Stomach (tissue), 9 donors: ENCODE measurements around the gene FBXL17. TPM values are rescaled to one million over a fixed set of nuclear protein-coding genes. Genes with fewer than 3 reads are reported as not detected.

ENCODE experiments used
- DNase-seq, 2 donors: peaks; one replicate each; pipeline versions ENCODE4 v3.0.0 to v3.0.0-alpha.2; 2013 to 2019
- H3K27ac ChIP-seq, 5 donors: fragments of 200-600 bp in 4 of 5; sonication (generic) in 4 of 5; one replicate each; pipeline ENCODE4 v1.5.1; 2013 to 2019; ENCODE audit warnings: mild to moderate bottlenecking in 1 of 5, moderate library complexity in 1 of 5
- H3K27me3 ChIP-seq, 3 donors: fragments of 200-600 bp; sonication (generic); one replicate each; pipeline ENCODE4 v1.5.1; 2017 to 2019; ENCODE audit warnings: mixed run types in 1 of 3
- H3K36me3 ChIP-seq, 4 donors: fragments of 200-600 bp; sonication (generic); 1 replicate in 3 of 4; 2 replicates in 1 of 4; pipeline ENCODE4 v1.5.1; 2016 to 2019
- H3K4me1 ChIP-seq, 4 donors: fragments of 200-600 bp; sonication (generic); one replicate each; pipeline ENCODE4 v1.5.1; 2016 to 2019
- H3K4me3 ChIP-seq, 4 donors: fragments of 200-600 bp; sonication (generic) in 3 of 4; one replicate each; pipeline ENCODE4 v1.5.1; 2016 to 2019; ENCODE audit warnings: mild to moderate bottlenecking in 1 of 4
- H3K9me3 ChIP-seq, 4 donors: fragments of 200-600 bp; sonication (generic); one replicate each; pipeline ENCODE4 v1.5.1; 2016 to 2019
- EP300 ChIP-seq: sonication (generic); formaldehyde crosslinking; IDR thresholded peaks from one replicate; pipeline ENCODE4 v1.6.1; 2017; ENCODE audit warnings: antibody characterized with exemption
- POLR2A ChIP-seq, 4 donors: fragments of 450-650 bp; IDR thresholded peaks; one replicate each; pipeline ENCODE4 v1.6.1; 2016; ENCODE audit warnings: antibody characterized with exemption in 4 of 4, control low read depth in 2 of 4, mild to moderate bottlenecking in 1 of 4, moderate library complexity in 1 of 4
- POLR2AphosphoS5 ChIP-seq, 3 donors: sonication (generic); formaldehyde crosslinking; IDR thresholded peaks; one replicate each; pipeline ENCODE4 v1.6.1; 2016; ENCODE audit warnings: antibody characterized with exemption in 3 of 3
- WGBS, 5 donors: extraction: QIAGEN DNeasy Blood & Tissue Kit in 3 of 5; methylation state at CpG; one replicate each; pipeline versions ENCODE4 v1.1.5 to v1.1.7; 2013 to 2018; 5-methylcytosine and 5-hydroxymethylcytosine counted together
- intact Hi-C: fragments of 100-400 bp; cut with DNase I; formaldehyde crosslinking; loops from one replicate; pipeline ENCODE4 v1.15.1; 2023; ENCODE audit warnings: low total_unique reads
- polyA plus RNA-seq, 3 donors: library from polyadenylated mRNA; stranded (reverse); fragments of 200-250 nt; gene quantifications; one replicate each; pipeline ENCODE4 v1.2.3, GENCODE V29; 2013
- total RNA-seq, 5 donors: library from RNA; depleted of rRNA; stranded (reverse); fragments of >200 nt; gene quantifications; one replicate each; pipeline versions ENCODE4 v1.1.0 to v1.2.3, GENCODE V29; 2014 to 2016
- TF ChIP-seq, protein P1 (sequence below), 7 experiments: fragments of 450-650 bp in 4 of 7; fragments of 200-600 bp in 3 of 7; sonication (generic) in 3 of 7; IDR thresholded peaks; one replicate each; pipeline ENCODE4 v1.5.1; 2016 to 2019; ENCODE audit warnings: antibody characterized with exemption in 7 of 7, control low read depth in 2 of 7, mild to moderate bottlenecking in 1 of 7
- donor health status: healthy with polysubstance abuse.
- donor health status: Bipolar disorder and iron deficiency.
- donor health status: healthy.

FBXL17 gene
- total and polyA plus RNA-seq, 8 donors: 3.8 to 28.0 (median 14.4) TPM

DNA sequence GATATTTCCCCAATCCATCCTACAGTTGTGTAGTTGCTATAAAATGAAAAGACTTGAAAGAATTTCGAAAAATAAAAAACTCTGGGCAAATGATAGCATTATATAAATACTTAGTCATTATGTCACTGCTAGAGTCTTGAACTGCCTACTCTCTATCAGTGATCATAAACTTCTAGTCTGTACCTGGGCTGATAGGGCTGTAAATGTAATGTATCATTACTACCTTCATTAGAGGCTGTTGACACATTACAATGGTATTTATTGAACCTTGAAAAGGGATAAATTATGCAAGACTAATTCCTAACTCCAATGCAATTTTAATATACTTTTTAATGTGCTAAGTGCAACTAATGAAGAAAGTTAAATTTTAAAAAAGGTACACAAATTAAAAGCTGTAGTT lies 497.0 kb downstream of the FBXL17 start:
- Histone ChIP-seq H3K9me3 (no peaks in the 10 kb centered on the region), H3K4me1 (peaks cover 0 to 7% (median 0%) of the 10 kb centered on the region in 4 donors), H3K27ac (no peak overlapping the region), H3K36me3 (peaks cover 0 to 10% (median 3%) of the 10 kb centered on the region in 4 donors), H3K4me3 (no peak overlapping the region), H3K27me3 (no peaks in the 10 kb centered on the region)
- intact Hi-C loops: no loop called here
- WGBS, 5 donors: 86 to 100% (median 97%) methylated on average over 1 of the region's 1 CpG
- DNase-seq: no peak
- TF ChIP-seq EP300 (no peak), POLR2AphosphoS5 (IDR thresholded peaks at IDR 0.05) (no peak), POLR2A (IDR thresholded peaks at IDR 0.05) (no peak)
- TF ChIP-seq, protein P1, sequence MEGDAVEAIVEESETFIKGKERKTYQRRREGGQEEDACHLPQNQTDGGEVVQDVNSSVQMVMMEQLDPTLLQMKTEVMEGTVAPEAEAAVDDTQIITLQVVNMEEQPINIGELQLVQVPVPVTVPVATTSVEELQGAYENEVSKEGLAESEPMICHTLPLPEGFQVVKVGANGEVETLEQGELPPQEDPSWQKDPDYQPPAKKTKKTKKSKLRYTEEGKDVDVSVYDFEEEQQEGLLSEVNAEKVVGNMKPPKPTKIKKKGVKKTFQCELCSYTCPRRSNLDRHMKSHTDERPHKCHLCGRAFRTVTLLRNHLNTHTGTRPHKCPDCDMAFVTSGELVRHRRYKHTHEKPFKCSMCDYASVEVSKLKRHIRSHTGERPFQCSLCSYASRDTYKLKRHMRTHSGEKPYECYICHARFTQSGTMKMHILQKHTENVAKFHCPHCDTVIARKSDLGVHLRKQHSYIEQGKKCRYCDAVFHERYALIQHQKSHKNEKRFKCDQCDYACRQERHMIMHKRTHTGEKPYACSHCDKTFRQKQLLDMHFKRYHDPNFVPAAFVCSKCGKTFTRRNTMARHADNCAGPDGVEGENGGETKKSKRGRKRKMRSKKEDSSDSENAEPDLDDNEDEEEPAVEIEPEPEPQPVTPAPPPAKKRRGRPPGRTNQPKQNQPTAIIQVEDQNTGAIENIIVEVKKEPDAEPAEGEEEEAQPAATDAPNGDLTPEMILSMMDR (IDR thresholded peaks at IDR 0.05): no peak

DNA sequence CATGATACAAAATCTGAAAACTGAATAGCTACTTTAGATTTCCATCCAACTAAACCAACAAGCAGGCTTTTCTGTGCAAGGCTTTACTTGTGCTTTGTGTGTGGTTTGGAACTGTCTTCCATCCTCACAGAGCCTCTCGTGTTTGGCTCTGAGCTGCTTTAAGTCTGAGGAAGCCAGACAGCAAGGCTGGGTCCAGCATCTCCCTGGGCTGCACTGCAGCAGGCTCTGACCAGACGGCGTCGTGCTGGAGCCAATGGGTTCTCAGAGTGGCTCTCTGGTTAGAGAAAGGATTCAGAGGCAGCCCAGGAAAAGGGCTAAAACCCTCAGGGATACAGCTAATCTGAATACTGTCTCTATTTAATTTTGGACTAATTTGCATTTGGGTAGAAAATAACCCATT lies 503.2 kb downstream of the FBXL17 start:
- intact Hi-C loops: no loop called here
- H3K4me1 ChIP-seq: no peaks in the 10 kb centered on the region
- TF ChIP-seq, protein P1 (IDR thresholded peaks at IDR 0.05): no peak
- TF ChIP-seq POLR2AphosphoS5 (IDR thresholded peaks at IDR 0.05): no peak
- no peak for TF ChIP-seq EP300
- TF ChIP-seq POLR2A (IDR thresholded peaks at IDR 0.05): no peak
- no peaks in the 10 kb centered on the region for H3K9me3 ChIP-seq
- H3K36me3 ChIP-seq: peaks cover 0 to 15% (median 9%) of the 10 kb centered on the region in 4 donors
- DNase-seq: peak in 1 of 2 donors; percentile 48
- 69 to 89% (median 79%) methylated on average over 4 of the region's 4 CpGs for WGBS, 5 donors
- no peak overlapping the region for H3K4me3 ChIP-seq
- no peaks in the 10 kb centered on the region for H3K27me3 ChIP-seq
- H3K27ac ChIP-seq: no peak overlapping the region

DNA sequence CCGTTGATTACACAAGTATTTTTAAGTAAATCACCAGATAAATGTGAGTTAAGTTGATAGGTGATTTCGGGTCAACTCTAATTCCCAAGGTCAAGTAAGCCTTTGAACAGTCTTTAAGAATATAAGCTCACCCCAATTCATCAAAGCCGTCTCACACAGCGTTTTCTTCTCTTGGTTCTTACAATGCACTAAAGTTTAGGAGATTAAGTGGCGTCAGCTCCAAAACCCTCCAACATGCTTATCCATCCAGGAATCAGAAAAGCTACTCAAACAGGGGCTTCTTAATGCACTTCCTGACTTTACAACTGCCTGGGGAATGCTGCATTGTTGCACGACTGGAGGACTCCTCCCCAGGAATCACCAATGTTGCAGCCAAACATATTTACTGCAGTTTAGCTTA lies 505.0 kb downstream of the FBXL17 start:
- Histone ChIP-seq H3K36me3 (peaks cover 0 to 15% (median 9%) of the 10 kb centered on the region in 4 donors), H3K9me3 (no peaks in the 10 kb centered on the region), H3K4me3 (no peak overlapping the region), H3K27ac (no peak overlapping the region), H3K27me3 (no peaks in the 10 kb centered on the region), H3K4me1 (no peaks in the 10 kb centered on the region)
- TF ChIP-seq, protein P1 (IDR thresholded peaks at IDR 0.05): no peak
- TF ChIP-seq POLR2AphosphoS5 (IDR thresholded peaks at IDR 0.05) (no peak), POLR2A (IDR thresholded peaks at IDR 0.05) (no peak), EP300 (no peak)
- intact Hi-C loops: no loop called here
- no peak for DNase-seq
- 85 to 93% (median 88%) methylated on average over 6 of the region's 6 CpGs for WGBS, 5 donors

DNA sequence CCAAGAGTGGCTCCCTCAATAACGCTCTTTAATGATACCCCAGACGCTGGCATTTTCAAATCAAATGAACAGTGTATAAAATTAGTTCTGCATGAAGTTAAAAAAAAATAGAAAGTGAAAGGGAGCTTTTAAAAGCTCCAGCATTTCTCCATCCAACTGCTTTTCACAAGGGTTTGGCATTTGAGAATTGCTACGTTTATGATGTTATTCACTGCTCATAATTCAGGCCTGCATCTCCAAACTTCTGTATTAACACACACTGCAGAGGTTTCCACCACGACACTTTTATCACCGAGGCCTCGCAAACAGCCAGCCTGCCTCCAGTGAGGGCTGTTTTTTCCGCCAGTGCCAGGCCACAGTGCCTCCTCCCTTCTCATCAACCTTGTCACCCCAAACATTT lies 505.6 kb downstream of the FBXL17 start:
- no peak for DNase-seq
- 84 to 97% (median 90%) methylated on average over 7 of the region's 7 CpGs for WGBS, 5 donors
- Histone ChIP-seq H3K4me3 (no peak overlapping the region), H3K27me3 (no peaks in the 10 kb centered on the region), H3K4me1 (no peaks in the 10 kb centered on the region), H3K9me3 (no peaks in the 10 kb centered on the region), H3K36me3 (peaks cover 0 to 15% (median 9%) of the 10 kb centered on the region in 4 donors), H3K27ac (no peak overlapping the region)
- TF ChIP-seq POLR2A (IDR thresholded peaks at IDR 0.05): no peak
- TF ChIP-seq, protein P1 (IDR thresholded peaks at IDR 0.05): no peak
- TF ChIP-seq POLR2AphosphoS5 (IDR thresholded peaks at IDR 0.05): no peak
- TF ChIP-seq EP300: no peak
- intact Hi-C loops: no loop called here
